Skeletal muscle cell (primary cell): ENCODE results near the gene SLC43A2.
A peak's percentile ranks its signal among the peaks of the same experiment; 100 is the strongest.

Source experiments
- DNase-seq: peaks from one replicate; pipeline ENCODE4 v3.0.0-alpha.2; 2010; ENCODE audit warnings: low read depth
- H3K4me3 ChIP-seq: 2 replicates; pipeline ENCODE4 v1.5.1; 2011; ENCODE audit warnings: low read depth, mild to moderate bottlenecking, control low read depth, low read length, moderate library complexity

SLC43A2 gene

DNA sequence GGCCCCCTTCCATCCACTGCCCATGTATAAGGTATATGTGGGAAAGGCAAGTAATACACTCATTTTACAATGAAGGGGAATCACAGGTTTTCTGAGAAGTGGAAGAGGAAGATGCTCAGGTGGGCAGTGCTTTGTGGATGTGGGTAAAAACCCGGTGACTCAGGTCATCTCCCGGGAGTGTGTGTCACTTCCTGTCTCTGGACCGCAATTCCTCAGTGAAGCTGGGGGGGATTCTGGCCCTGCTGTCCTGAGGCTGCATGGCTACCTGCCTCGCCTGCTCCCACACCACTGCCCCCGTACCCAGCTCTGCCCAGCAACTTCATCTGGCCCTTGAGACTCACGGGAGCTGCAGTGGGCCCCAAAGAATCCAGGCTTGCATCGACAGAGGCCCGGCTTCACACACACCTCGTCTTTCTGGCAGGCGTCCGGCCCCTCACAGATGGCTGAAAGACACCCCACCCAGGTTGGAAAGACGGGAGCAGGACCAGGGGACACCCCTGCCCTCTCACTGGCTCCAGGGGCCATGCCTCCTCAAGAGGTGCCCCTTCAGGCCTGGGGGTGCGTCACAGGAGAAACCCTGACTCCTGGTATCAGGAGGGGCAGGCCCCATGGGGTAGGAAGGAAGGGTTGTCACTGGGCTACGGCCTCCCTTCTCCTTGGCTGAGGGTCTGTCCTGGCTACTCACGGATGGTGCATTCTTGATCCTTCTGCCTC, 16.0 kb upstream of the SLC43A2 start:
- H3K4me3 ChIP-seq = no peak overlapping the region
- no peak for DNase-seq

DNA sequence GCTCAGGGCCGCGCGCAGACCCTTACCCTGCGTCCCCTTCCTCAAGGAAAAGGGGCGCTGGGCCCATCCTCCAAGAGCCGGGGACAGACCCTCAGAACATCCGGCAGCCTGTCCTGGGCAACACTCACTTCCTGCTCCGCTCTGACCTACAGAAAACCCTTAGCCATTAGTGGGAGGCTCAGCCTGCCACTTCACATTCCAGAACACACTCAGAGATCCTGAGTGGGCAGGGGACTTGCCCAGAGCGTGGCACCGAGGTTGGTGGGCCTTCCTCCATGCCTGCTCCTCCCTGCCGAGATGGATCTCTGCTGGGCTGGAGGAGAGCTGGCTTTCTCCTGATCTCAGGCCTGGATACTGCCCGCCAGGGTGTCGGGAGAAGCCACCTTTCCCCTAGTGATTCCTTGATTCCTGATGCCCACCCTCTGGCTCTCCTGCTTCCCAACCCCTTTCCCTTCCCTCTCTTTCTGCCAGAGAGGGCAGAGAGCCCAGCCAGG, 15.4 kb upstream of the SLC43A2 start:
- peak overlapping the region; percentile 35 for H3K4me3 ChIP-seq

DNA sequence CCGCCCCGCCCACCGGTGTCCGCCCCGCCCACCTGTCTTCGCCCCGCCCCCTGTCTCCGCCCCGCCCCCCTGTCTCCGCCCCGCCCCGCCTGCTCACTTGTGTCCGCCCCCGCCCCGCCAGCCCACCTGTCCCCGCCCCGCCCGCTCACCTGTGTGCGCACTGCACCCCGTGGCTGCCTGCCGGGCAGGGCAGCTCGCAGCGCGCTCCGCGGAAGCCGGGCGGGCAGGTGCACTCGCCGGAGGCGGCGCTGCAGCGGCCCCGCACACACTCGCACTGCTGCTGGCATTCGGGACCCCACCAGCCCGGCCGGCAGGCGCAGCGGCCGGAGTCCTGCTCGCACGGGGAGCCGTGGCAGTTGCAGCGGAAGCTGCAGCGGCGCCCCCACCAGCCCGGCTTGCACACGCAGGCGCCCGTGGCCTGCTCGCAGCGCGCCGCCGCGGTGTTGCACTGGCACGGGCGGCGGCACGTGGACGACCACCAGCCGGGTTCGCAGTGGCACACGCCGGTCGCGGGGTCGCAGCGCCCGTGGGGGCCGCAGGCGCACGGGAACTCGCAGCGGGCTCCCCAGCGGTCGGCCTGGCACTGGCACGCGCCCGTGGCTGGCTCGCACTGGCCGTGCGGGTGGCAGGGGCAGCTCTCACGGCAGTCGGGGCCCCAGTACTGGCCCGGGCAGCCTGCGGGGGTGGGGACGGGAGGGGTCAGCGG, 14.8 kb upstream of the SLC43A2 start:
- DNase-seq = no peak
- peak overlapping the region; percentile 35 for H3K4me3 ChIP-seq

More for the DNA sequence above, 15.4 kb upstream of the SLC43A2 start:
- DNase-seq = no peak

- DNase-seq = no peak
- no peak overlapping the region for H3K4me3 ChIP-seq
These were observed 12.4 kb upstream of the SLC43A2 start for GRCh38 chr17:1641065-1641403.

- no peak for DNase-seq
- no peak overlapping the region for H3K4me3 ChIP-seq
These were observed 11.9 kb upstream of the SLC43A2 start for GRCh38 chr17:1640329-1641064.

- no peak overlapping the region for H3K4me3 ChIP-seq
- no peak for DNase-seq
These were observed 11.0 kb upstream of the SLC43A2 start for GRCh38 chr17:1639549-1640180.

DNA sequence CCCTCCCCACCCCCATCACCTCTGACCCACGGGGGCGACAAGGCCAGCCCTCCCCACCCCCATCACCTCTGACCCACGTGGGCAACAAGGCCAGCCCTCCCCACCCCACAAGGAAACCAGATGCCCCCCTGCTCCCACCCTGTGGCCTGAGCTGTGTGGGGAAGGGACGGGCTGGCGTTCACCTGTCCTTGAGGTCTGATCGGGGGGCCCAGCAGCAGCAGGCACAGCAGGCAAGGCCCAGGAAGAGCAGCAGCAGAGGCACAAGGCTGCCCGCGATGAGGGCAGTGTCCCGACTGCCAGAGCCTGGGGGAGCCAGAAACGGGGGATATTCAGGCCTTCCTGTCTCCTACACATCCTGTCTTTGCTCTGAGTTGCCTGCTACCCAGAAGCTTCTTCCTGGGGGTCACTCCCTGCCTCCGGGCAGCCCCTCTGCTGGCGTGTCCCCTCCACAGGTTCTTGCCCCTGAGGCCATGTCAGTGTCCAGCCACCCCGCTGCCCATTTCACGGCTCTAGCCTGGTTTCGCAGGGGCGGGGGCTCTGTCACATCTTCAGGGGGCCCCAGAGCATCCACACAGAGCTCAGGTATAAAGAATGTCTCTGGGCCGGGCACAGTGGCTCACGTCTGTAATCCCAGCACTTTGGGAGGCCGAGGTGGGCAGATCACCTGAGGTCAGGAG, 10.1 kb upstream of the SLC43A2 start:
- no peak for DNase-seq
- no peak overlapping the region for H3K4me3 ChIP-seq

DNA sequence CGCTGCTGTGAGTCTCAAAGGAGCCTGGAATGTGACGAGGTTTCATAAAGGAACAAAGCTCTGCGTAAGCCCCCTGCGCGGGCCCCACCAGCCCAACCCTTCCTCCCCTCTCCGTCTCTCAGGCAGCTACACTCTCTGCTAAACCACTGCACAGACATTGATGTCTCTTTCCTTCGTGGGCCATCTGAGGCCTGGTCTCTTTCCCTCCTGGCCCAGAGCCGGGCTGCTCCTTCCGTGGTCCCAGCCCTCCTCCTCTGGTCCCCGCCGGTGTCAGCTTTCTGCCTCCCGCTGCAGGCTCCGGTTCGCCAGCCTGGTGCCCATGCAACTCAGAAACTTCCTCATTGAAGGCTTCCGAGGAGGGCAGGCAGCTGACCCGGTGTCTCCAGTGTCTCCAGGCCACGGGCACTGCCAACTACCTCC, 9.5 kb upstream of the SLC43A2 start:
- H3K4me3 ChIP-seq = no peak overlapping the region
- no peak for DNase-seq

GRCh38 chr17:1636732-1637285, 8.2 kb upstream of the SLC43A2 start:
- no peak for DNase-seq
- H3K4me3 ChIP-seq = no peak overlapping the region

DNA sequence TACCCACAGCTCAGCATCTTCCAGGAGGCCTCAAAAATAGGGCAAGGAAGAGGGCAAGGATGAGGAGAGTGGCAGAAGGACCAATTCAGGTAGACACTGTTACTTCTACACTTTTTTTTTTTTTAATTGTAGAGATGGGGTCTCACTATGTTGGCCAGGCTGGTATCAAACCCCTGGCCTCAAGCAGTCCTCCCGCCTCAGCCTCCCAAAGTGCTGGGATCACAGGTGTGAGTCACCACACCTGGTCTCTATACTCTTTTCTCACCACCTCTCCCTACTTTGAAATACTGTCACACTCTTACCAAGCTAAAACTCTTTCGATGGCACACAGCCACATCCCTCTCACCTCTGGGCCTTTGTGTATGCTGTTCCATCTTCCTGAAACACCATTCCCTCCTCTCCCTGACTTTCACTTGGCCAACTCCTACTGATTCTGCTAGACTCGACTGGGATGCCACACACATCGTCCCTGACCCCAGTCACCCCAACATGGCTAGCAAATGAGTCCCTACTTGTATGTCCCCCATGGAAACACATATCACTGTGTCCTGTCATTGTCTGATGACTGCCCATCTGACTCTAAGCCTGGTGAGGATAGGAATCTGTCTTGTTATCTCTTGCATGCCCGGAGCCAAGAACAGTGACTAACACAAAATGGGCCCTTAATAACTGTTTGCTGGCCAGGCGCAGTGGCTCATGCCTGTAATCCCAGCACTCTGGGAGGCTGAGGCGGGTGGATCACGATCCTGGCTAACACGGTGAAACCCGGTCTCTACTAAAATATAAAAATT, 7.2 kb upstream of the SLC43A2 start:
- no peak for DNase-seq
- no peak overlapping the region for H3K4me3 ChIP-seq

- DNase-seq = no peak
- no peak overlapping the region for H3K4me3 ChIP-seq
These were observed 6.4 kb upstream of the SLC43A2 start for GRCh38 chr17:1634841-1635650.

DNA sequence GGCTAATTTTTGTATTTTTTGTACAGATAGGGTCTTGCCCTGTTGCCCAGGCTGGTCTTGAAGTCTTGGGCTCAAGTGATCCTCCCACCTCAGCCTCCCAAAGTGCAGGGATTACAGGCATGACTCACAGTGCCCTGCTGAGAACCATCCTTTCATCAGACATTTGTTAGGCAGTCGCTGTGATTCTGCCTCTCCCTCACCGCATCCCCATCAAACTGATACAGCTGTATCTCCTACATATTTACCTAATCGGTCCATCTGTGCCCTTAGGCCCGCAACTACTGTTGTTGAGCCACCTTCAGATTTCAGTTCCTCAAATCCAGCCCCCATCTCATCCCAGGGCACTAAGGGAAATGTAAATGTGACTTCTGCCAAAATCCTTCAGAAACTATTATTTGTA, 2.0 kb upstream of the SLC43A2 start:
- H3K4me3 ChIP-seq = no peak overlapping the region
- no peak for DNase-seq

DNA sequence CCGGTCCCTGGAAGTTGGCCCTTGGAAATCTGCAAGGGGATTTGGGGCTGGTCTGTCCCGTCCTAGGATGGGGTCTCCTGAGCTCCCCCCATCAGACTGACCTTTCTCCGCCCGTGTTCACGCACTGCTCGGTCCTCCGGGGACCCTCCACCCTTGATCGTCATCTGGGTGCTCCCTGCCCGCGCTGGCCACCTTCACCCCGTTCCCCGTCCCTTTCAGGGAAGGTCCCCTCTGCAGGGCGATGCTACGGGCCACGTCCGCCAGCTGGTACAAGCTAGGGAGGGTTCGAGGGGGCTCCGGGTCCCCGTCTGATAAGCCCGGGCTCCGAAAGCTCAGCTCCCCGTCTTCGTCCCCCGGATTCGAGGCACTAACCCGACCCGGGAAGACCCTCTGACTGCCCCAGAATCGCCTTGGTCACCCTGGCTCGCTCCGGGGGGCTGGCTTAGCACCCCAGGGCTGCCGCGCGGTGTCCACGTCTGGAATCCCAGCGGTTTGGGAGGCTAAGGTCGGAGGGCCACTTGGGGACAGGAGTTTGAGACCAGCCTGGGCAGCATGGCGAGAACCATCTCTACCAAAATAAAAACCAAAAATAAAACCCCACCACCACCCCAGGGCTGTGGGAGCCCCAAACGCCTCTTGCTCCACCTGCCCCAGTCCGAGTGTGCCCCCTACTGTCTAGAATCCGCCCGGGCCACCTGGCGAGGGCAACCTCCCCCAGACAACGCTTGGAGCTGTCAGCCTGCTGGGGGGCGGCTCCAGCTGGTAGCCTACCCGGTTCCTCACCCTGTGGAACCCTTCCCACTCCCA, 1.1 kb upstream of the SLC43A2 start:
- DNase-seq = no peak

DNA sequence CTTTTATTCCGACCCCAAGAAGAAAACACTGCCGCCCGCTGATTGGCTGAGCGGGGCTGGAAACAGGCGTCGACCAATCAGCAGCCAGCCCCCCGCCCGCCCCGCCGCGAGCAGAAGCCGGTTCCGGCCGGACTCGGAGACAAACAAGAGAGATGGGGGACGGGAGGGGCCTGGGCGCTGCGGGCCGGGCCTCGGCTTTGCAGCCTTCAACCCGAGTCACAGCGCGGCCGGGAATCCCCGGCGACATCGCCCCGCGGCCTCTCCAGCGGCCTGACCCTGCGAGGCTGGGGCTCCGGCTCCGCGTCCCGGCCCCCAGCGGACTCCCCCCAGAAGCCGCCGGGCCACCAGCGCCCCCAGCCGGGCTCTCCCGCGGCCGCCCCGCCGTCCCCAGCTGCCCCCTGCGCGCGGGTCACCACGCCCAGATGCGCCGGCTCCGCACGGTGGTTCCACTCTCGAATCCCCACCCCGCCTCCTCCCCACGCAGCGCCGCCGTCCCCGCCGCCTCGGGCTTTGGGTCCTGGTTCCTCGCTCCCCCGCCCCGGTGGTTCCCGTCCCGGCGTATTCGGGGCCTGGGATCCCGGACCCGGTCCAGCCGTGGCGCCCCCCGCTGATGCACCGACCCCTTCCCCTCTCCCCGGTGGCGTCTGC, 346 bp upstream of the SLC43A2 start:
- peak; percentile 67 for DNase-seq
- peak overlapping the region; percentile 78 for H3K4me3 ChIP-seq

More for the DNA sequence above, 1.1 kb upstream of the SLC43A2 start:
- H3K4me3 ChIP-seq = peak overlapping the region; percentile 78

GRCh38 chr17:1627182-1627981, 1.3 kb downstream of the SLC43A2 start:
- DNase-seq = no peak
- H3K4me3 ChIP-seq = peak overlapping the region; percentile 78

DNA sequence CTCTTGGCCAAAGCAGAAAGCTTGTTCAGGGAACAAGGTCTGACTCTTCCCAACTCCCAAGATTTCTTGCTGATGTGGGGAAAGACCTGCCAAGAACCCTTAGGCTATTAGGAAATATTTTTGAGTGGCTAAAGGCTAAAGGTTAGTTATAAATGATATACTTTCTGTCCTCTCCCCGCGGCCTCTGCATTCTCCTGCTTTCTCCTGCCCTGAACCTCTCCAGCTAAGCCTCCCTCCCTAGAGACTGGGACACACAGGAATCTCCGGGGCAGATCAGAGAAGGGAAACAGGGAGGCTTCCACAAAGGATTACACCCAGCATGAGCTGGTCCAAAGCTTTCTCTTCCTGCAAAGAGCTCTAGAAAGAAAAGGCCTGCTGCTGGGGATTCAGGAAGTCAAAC, 2.3 kb downstream of the SLC43A2 start:
- DNase-seq = no peak
- H3K4me3 ChIP-seq = no peak overlapping the region
